Measurements from ENCODE around the gene RENBP.
A peak's percentile ranks its signal among the peaks of the same experiment; 100 is the strongest.

Gene RENBP

GRCh38 chrX:153954558-153955227 lies 10.2 kb upstream of the RENBP start:
- no peak for DNase-seq (ENCODE audit: low read depth in 3 of 3)

- DNase-seq (ENCODE audit: low read depth in 3 of 3): no peak
Observed at GRCh38 chrX:153953892-153954557, 9.6 kb upstream of the RENBP start.

GRCh38 chrX:153953342-153953830 lies 8.9 kb upstream of the RENBP start:
- DNase-seq (ENCODE audit: low read depth in 3 of 3): peak; percentile 66 to 72 (median 67)

GRCh38 chrX:153952373-153953026 lies 8.1 kb upstream of the RENBP start:
- no peak for DNase-seq (ENCODE audit: low read depth in 3 of 3)

- no peak for DNase-seq (ENCODE audit: low read depth in 3 of 3)
Observed at GRCh38 chrX:153951683-153952372, 7.4 kb upstream of the RENBP start.

- DNase-seq (ENCODE audit: low read depth in 3 of 3): no peak
Observed at GRCh38 chrX:153950127-153950526, 5.7 kb upstream of the RENBP start.

GRCh38 chrX:153948847-153949805 lies 4.7 kb upstream of the RENBP start:
- DNase-seq (ENCODE audit: low read depth in 3 of 3): no peak

- DNase-seq (ENCODE audit: low read depth in 3 of 3): no peak
Observed at GRCh38 chrX:153948002-153948466, 3.6 kb upstream of the RENBP start.

- peak; percentile 60 to 82 (median 71) for DNase-seq (ENCODE audit: low read depth in 3 of 3)
Observed at GRCh38 chrX:153947009-153947769, 2.7 kb upstream of the RENBP start.

- no peak for DNase-seq (ENCODE audit: low read depth in 3 of 3)
Observed at GRCh38 chrX:153945956-153946943, 1.8 kb upstream of the RENBP start.

GRCh38 chrX:153944800-153945150 lies 332 bp upstream of the RENBP start:
- DNase-seq (ENCODE audit: low read depth in 3 of 3): no peak

GRCh38 chrX:153941336-153942252 lies 2.8 kb downstream of the RENBP start:
- DNase-seq (ENCODE audit: low read depth in 3 of 3): no peak

- DNase-seq (ENCODE audit: low read depth in 3 of 3): no peak
Observed at GRCh38 chrX:153939573-153939972, 4.9 kb downstream of the RENBP start.

GRCh38 chrX:153938226-153938786 lies 6.1 kb downstream of the RENBP start:
- DNase-seq (ENCODE audit: low read depth in 3 of 3): no peak

- DNase-seq (ENCODE audit: low read depth in 3 of 3): no peak
Observed at GRCh38 chrX:153937056-153937455, 7.4 kb downstream of the RENBP start.

GRCh38 chrX:153935326-153935851 lies 9.1 kb downstream of the RENBP start:
- no peak for DNase-seq (ENCODE audit: low read depth in 3 of 3)

GRCh38 chrX:153934762-153935325 lies 9.6 kb downstream of the RENBP start, which contains the start of gene NAA10:
Gene NAA10, minus strand, starts transcription at chrX:153935037. Its CDS starts 133 bp downstream, at chrX:153934904.
- DNase-seq (ENCODE audit: low read depth in 3 of 3): peak in 2 of 3 donors; percentile 34 to 44

Data from stimulated activated CD4-positive, alpha-beta T cell treated with anti-CD3 and anti-CD28 coated beads, TNF-alpha, amount 100 ng/mL, for 48 hours (primary cell).